HepG2 (cell line): Measurements from ENCODE around the gene GDE1. TPM values are rescaled to one million over a fixed set of nuclear protein-coding genes. Genes with fewer than 3 reads are reported as not detected.

Source experiments
- MEIS2 ChIP-seq: sonication (generic); formaldehyde crosslinking; IDR thresholded peaks from 2 replicates; pipeline ENCODE4 v1.9.0; 2021; ENCODE audit warnings: mild to moderate bottlenecking, missing genetic modification reagents
- NCOA1 ChIP-seq: sonication (generic); formaldehyde crosslinking; IDR thresholded peaks from 2 replicates; pipeline ENCODE4 v1.9.0; 2021; ENCODE audit warnings: missing genetic modification reagents
- SMAD3 ChIP-seq: sonication (generic); formaldehyde crosslinking; IDR thresholded peaks from 2 replicates; pipeline ENCODE4 v1.4.0; 2020; ENCODE audit warnings: missing genetic modification reagents
- SP1 ChIP-seq, 2 experiments: fragments of 450-650 bp in 1 of 2; sonication (generic) in 1 of 2; formaldehyde crosslinking in 1 of 2; IDR thresholded peaks; 2 replicates each; pipeline versions ENCODE4 v1.4.0 to v1.6.1; 2016 to 2020; ENCODE audit warnings: missing genetic modification reagents in 1 of 2
- SRSF4 ChIP-seq: fragments of 200-400 bp; formaldehyde crosslinking; IDR thresholded peaks from one replicate; pipeline ENCODE4 v1.6.1; 2018; ENCODE audit warnings: mild to moderate bottlenecking, low read depth, low read length, moderate library complexity; ENCODE audit not compliant: poor library complexity, severe bottlenecking
- TP53 ChIP-seq: sonication (generic); formaldehyde crosslinking; conservative IDR thresholded peaks from 2 replicates; pipeline ENCODE4 v1.4.0; 2020; ENCODE audit warnings: missing genetic modification reagents
- YY1 ChIP-seq: IDR thresholded peaks from 2 replicates; pipeline ENCODE4 v1.6.1; 2011; ENCODE audit warnings: low read length, low read depth, moderate library complexity, mild to moderate bottlenecking; ENCODE audit not compliant: insufficient read depth, insufficient replicate concordance
- ZC3H4 ChIP-seq: sonication (generic); formaldehyde crosslinking; IDR thresholded peaks from 2 replicates; pipeline ENCODE4 v1.4.0; 2020; ENCODE audit warnings: missing genetic modification reagents, borderline replicate concordance
- ZFY ChIP-seq: sonication (generic); formaldehyde crosslinking; IDR thresholded peaks from 2 replicates; pipeline ENCODE4 v1.4.0; 2020; ENCODE audit warnings: missing genetic modification reagents
- ZNF33B ChIP-seq: sonication (generic); formaldehyde crosslinking; IDR thresholded peaks from 2 replicates; pipeline ENCODE4 v1.5.1; 2020; ENCODE audit warnings: mild to moderate bottlenecking, missing genetic modification reagents
- ZNF788 ChIP-seq: sonication (generic); formaldehyde crosslinking; IDR thresholded peaks from 2 replicates; pipeline ENCODE4 v1.5.0; 2020; ENCODE audit warnings: mild to moderate bottlenecking, missing genetic modification reagents, borderline replicate concordance
- ZNF83 ChIP-seq: sonication (generic); formaldehyde crosslinking; IDR thresholded peaks from 2 replicates; pipeline ENCODE4 v1.4.0; 2020; ENCODE audit warnings: missing genetic modification reagents, mild to moderate bottlenecking, borderline replicate concordance
- polyA plus RNA-seq, 8 experiments: library from polyadenylated mRNA; depleted of rRNA in 3 of 8; stranded (reverse) in 7 of 8; unstranded in 1 of 8; fragments of >200 nt; fragmentation: Illumina TruSeq in 4 of 8; extraction: Trizol in 4 of 8; gene quantifications; 2 replicates each; pipeline versions ENCODE4 v1.2.1 to v1.2.3, GENCODE V29; 2011 to 2016; ENCODE audit warnings: low read depth in 4 of 8, missing spikeins in 1 of 8, mixed read lengths in 1 of 8; ENCODE audit not compliant: insufficient read depth in 1 of 8
- total RNA-seq, 5 experiments: library from RNA; depleted of rRNA; stranded (reverse); fragments of >200 nt; fragmentation: Illumina TruSeq; extraction: Trizol; gene quantifications; 2 replicates each; pipeline ENCODE4 v1.2.3, GENCODE V29; 2016; ENCODE audit warnings: low read depth in 1 of 5
- TF ChIP-seq, protein P1 (sequence below): sonication (generic); formaldehyde crosslinking; IDR thresholded peaks from 2 replicates; pipeline ENCODE4 v1.9.0; 2021; ENCODE audit warnings: missing genetic modification reagents, mild to moderate bottlenecking, borderline replicate concordance
- TF ChIP-seq, protein P2 (sequence below): sonication (generic); formaldehyde crosslinking; IDR thresholded peaks from 2 replicates; pipeline ENCODE4 v1.9.0; 2022; ENCODE audit warnings: low read depth, missing genetic modification reagents
- TF ChIP-seq, protein P3 (sequence below): sonication (generic); formaldehyde crosslinking; conservative IDR thresholded peaks from 2 replicates; pipeline ENCODE4 v1.4.0; 2020; ENCODE audit warnings: mild to moderate bottlenecking, missing genetic modification reagents, moderate library complexity
- TF ChIP-seq, protein P4 (sequence below): sonication (generic); formaldehyde crosslinking; IDR thresholded peaks from 2 replicates; pipeline ENCODE4 v1.5.1; 2020; ENCODE audit warnings: missing genetic modification reagents, mild to moderate bottlenecking, borderline replicate concordance

The GDE1 gene
- total and polyA plus RNA-seq, 2 of the 13 experiments (the other 11 are each of a cell fraction or from before 2014, with no cell fraction given), result 35.9 to 59.0 TPM

DNA sequence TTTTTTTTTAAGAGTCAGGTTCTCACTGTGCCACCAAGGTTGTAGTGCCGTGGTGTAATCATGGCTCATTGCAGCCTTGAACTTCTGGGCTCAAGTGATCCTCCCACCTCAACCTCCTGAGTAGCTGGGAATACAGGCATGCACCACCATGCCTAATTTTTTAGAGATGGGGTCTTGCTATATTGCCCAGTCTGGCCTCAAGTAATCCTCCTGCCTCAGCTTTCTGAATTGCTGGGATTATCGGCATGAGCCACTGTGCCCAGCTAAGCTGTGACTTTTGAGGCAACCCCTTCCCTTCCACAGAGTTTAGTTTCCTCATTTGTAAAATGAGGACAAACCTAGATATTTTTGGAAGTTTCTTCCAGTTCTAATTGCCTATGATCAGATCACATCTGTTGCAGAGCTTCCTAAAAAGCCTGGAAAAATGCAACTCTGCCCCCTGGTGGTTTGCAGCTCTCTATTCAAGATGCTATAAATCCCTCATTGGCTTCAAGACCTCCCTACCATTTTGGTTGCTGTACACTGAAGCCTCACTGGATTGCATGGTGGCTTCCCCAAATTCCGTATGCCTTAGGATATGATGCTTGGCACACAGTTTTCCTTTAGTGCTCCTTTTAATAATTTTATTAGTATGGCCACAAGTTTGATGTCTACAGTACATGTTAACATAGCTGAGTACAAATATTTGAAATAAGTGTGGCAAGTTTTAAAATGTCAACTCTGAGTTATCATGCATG is 19.3 kb downstream of the GDE1 start (continued):
- TF ChIP-seq ZC3H4 (CRISPR knock-in tag), result no peak
- TF ChIP-seq, protein P1, sequence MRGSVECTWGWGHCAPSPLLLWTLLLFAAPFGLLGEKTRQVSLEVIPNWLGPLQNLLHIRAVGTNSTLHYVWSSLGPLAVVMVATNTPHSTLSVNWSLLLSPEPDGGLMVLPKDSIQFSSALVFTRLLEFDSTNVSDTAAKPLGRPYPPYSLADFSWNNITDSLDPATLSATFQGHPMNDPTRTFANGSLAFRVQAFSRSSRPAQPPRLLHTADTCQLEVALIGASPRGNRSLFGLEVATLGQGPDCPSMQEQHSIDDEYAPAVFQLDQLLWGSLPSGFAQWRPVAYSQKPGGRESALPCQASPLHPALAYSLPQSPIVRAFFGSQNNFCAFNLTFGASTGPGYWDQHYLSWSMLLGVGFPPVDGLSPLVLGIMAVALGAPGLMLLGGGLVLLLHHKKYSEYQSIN (CRISPR knock-in tag), result no peak
- TF ChIP-seq TP53 (CRISPR knock-in tag), result no peak
- no peak for TF ChIP-seq ZFY (CRISPR knock-in tag)
- TF ChIP-seq, protein P2, sequence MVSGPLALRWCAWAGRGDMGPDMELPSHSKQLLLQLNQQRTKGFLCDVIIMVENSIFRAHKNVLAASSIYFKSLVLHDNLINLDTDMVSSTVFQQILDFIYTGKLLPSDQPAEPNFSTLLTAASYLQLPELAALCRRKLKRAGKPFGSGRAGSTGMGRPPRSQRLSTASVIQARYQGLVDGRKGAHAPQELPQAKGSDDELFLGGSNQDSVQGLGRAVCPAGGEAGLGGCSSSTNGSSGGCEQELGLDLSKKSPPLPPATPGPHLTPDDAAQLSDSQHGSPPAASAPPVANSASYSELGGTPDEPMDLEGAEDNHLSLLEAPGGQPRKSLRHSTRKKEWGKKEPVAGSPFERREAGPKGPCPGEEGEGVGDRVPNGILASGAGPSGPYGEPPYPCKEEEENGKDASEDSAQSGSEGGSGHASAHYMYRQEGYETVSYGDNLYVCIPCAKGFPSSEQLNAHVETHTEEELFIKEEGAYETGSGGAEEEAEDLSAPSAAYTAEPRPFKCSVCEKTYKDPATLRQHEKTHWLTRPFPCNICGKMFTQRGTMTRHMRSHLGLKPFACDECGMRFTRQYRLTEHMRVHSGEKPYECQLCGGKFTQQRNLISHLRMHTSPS, result no peak
- TF ChIP-seq YY1, result peak; percentile 33
- peak; percentile 32; the same call in 1 of the 2 replicates for TF ChIP-seq SMAD3
- TF ChIP-seq SP1 (IDR thresholded peaks at IDR 0.05), result no peak
- TF ChIP-seq SP1 (CRISPR knock-in tag; IDR thresholded peaks at IDR 0.05), result no peak
- no peak for TF ChIP-seq NCOA1 (CRISPR knock-in tag)
- TF ChIP-seq, protein P3, sequence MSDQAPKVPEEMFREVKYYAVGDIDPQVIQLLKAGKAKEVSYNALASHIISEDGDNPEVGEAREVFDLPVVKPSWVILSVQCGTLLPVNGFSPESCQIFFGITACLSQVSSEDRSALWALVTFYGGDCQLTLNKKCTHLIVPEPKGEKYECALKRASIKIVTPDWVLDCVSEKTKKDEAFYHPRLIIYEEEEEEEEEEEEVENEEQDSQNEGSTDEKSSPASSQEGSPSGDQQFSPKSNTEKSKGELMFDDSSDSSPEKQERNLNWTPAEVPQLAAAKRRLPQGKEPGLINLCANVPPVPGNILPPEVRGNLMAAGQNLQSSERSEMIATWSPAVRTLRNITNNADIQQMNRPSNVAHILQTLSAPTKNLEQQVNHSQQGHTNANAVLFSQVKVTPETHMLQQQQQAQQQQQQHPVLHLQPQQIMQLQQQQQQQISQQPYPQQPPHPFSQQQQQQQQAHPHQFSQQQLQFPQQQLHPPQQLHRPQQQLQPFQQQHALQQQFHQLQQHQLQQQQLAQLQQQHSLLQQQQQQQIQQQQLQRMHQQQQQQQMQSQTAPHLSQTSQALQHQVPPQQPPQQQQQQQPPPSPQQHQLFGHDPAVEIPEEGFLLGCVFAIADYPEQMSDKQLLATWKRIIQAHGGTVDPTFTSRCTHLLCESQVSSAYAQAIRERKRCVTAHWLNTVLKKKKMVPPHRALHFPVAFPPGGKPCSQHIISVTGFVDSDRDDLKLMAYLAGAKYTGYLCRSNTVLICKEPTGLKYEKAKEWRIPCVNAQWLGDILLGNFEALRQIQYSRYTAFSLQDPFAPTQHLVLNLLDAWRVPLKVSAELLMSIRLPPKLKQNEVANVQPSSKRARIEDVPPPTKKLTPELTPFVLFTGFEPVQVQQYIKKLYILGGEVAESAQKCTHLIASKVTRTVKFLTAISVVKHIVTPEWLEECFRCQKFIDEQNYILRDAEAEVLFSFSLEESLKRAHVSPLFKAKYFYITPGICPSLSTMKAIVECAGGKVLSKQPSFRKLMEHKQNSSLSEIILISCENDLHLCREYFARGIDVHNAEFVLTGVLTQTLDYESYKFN (CRISPR knock-in tag), result no peak
- TF ChIP-seq MEIS2 (CRISPR knock-in tag), result no peak
- no peak for TF ChIP-seq ZNF83 (CRISPR knock-in tag)
- TF ChIP-seq ZNF788, result no peak
- TF ChIP-seq SRSF4, result no peak
- TF ChIP-seq ZNF33B (CRISPR knock-in tag), result no peak
- TF ChIP-seq, protein P4, sequence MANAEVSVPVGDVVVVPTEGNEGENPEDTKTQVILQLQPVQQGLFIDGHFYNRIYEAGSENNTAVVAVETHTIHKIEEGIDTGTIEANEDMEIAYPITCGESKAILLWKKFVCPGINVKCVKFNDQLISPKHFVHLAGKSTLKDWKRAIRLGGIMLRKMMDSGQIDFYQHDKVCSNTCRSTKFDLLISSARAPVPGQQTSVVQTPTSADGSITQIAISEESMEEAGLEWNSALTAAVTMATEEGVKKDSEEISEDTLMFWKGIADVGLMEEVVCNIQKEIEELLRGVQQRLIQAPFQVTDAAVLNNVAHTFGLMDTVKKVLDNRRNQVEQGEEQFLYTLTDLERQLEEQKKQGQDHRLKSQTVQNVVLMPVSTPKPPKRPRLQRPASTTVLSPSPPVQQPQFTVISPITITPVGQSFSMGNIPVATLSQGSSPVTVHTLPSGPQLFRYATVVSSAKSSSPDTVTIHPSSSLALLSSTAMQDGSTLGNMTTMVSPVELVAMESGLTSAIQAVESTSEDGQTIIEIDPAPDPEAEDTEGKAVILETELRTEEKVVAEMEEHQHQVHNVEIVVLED (CRISPR knock-in tag), result no peak
